Mesenchymal stem cell (in vitro differentiated cells and primary cell): ENCODE results near the gene TCF15.

ENCODE experiments used
- DNase-seq: peaks from one replicate; pipeline ENCODE4 v3.0.0-alpha.2; 2013
- H2AFZ ChIP-seq: one replicate; pipeline ENCODE4 v1.6.1; 2013; ENCODE audit warnings: low read depth, mild to moderate bottlenecking, control low read depth, inconsistent platforms, low read length, moderate library complexity
- H2AK5ac ChIP-seq: 2 replicates; pipeline ENCODE4 v1.6.1; 2013; ENCODE audit warnings: low read length, moderate library complexity, mild to moderate bottlenecking, inconsistent platforms; ENCODE audit not compliant: severe bottlenecking
- H2BK120ac ChIP-seq: one replicate; pipeline ENCODE4 v1.6.1; 2013; ENCODE audit warnings: low read depth, mild to moderate bottlenecking, inconsistent platforms, low read length, moderate library complexity
- H2BK12ac ChIP-seq, 2 experiments: one replicate each; pipeline ENCODE4 v1.6.1; 2013; ENCODE audit warnings: inconsistent platforms in 2 of 2, low read length in 2 of 2, mild to moderate bottlenecking in 2 of 2, moderate library complexity in 2 of 2, control low read depth in 1 of 2
- H2BK15ac ChIP-seq: one replicate; pipeline ENCODE4 v1.6.1; 2013; ENCODE audit warnings: mild to moderate bottlenecking, low read depth, inconsistent platforms; ENCODE audit not compliant: poor library complexity, severe bottlenecking
- H2BK5ac ChIP-seq: 2 replicates; pipeline ENCODE4 v1.6.1; 2013; ENCODE audit warnings: low read depth, mild to moderate bottlenecking, low read length, control low read depth, inconsistent platforms; ENCODE audit not compliant: poor library complexity, severe bottlenecking
- H3K14ac ChIP-seq, 2 experiments: one replicate each; pipeline ENCODE4 v1.6.1; 2013; ENCODE audit warnings: inconsistent platforms in 2 of 2, low read length in 2 of 2, control low read depth in 1 of 2, mild to moderate bottlenecking in 1 of 2, moderate library complexity in 1 of 2
- H3K18ac ChIP-seq, 2 experiments: one replicate each; pipeline ENCODE4 v1.6.1; 2013; ENCODE audit warnings: inconsistent platforms in 2 of 2, low read length in 2 of 2, control low read depth in 1 of 2, low read depth in 1 of 2, mild to moderate bottlenecking in 1 of 2
- H3K23ac ChIP-seq, 2 experiments: one replicate each; pipeline ENCODE4 v1.6.1; 2013; ENCODE audit warnings: inconsistent platforms in 2 of 2, low read length in 2 of 2, mild to moderate bottlenecking in 2 of 2, moderate library complexity in 2 of 2, control low read depth in 1 of 2
- H3K27ac ChIP-seq: 2 replicates; pipeline ENCODE4 v1.5.1; 2013; ENCODE audit warnings: mild to moderate bottlenecking, moderate library complexity, low read length, control low read depth, inconsistent platforms; ENCODE audit not compliant: poor library complexity, severe bottlenecking
- H3K27me3 ChIP-seq, 2 experiments: 2 replicates each; pipeline versions ENCODE4 v1.6.1 to v1.7.0; 2013; ENCODE audit warnings: low read length in 2 of 2, mild to moderate bottlenecking in 2 of 2, moderate library complexity in 2 of 2, control low read depth in 1 of 2, inconsistent platforms in 1 of 2; ENCODE audit not compliant: control insufficient read depth in 1 of 2, insufficient read depth in 1 of 2
- H3K36me3 ChIP-seq, 2 experiments: 2 replicates each; pipeline versions ENCODE4 v1.6.1 to v1.7.0; 2013; ENCODE audit warnings: low read length in 2 of 2, control low read depth in 1 of 2, inconsistent platforms in 1 of 2, low read depth in 1 of 2, mild to moderate bottlenecking in 1 of 2; ENCODE audit not compliant: insufficient read depth in 2 of 2, control insufficient read depth in 1 of 2
- H3K4ac ChIP-seq, 2 experiments: one replicate each; pipeline ENCODE4 v1.6.1; 2013; ENCODE audit warnings: inconsistent platforms in 2 of 2, low read length in 2 of 2, mild to moderate bottlenecking in 2 of 2, moderate library complexity in 2 of 2, control low read depth in 1 of 2, low read depth in 1 of 2
- H3K4me1 ChIP-seq: 2 replicates; pipeline ENCODE4 v1.6.1; 2013; ENCODE audit warnings: low read depth, low read length, control low read depth; ENCODE audit not compliant: control insufficient read depth, insufficient read depth
- H3K4me2 ChIP-seq: 2 replicates; pipeline ENCODE4 v1.6.1; 2013; ENCODE audit warnings: low read length, mild to moderate bottlenecking, inconsistent platforms; ENCODE audit not compliant: poor library complexity, severe bottlenecking
- H3K4me3 ChIP-seq, 2 experiments: 2 replicates each; pipeline versions ENCODE4 v1.5.1 to v1.7.0; 2013; ENCODE audit warnings: low read length in 2 of 2, mild to moderate bottlenecking in 2 of 2, control low read depth in 1 of 2, low read depth in 1 of 2; ENCODE audit not compliant: insufficient read depth in 1 of 2
- H3K79me1 ChIP-seq: replicated peaks from 2 replicates; pipeline ENCODE4 v1.6.1; 2013; ENCODE audit warnings: mild to moderate bottlenecking, control low read depth, low read length, inconsistent platforms; ENCODE audit not compliant: poor library complexity, severe bottlenecking
- H3K9ac ChIP-seq: 2 replicates; pipeline ENCODE4 v1.7.0; 2013; ENCODE audit warnings: mild to moderate bottlenecking, low read length, moderate library complexity
- H3K9me3 ChIP-seq: 2 replicates; pipeline ENCODE4 v1.7.0; 2013; ENCODE audit warnings: mild to moderate bottlenecking, low read length; ENCODE audit not compliant: control insufficient read depth
- H4K8ac ChIP-seq: one replicate; pipeline ENCODE4 v1.6.1; 2013; ENCODE audit warnings: inconsistent platforms, mild to moderate bottlenecking, low read length, moderate library complexity
- H4K91ac ChIP-seq: one replicate; pipeline ENCODE4 v1.6.1; 2013; ENCODE audit warnings: mild to moderate bottlenecking, low read length, inconsistent platforms
- whole genome bisulfite sequencing: methylation state at CpG from one replicate; pipeline ENCODE4 v1.1.7; 2013; ENCODE audit warnings: mixed read lengths; 5-methylcytosine and 5-hydroxymethylcytosine counted together

The TCF15 gene

DNA sequence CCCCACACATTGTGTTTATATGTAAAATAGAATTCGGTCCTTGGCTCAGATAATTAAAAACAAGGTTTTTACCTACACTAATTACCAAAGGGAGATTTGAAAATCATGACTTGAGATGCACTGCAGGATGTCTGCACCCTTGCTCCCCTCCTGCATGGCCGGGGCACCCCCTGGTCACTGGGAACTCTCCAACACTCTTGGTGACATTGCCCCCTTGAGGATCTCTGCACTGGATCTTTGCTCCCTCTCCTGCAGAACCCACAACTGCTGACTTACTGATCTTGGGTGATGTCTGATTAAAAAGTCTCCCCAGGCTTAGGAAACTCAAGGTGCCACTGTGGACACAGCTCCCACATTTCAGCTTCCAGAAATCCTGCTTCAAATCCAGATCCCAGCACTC lies 49.4 kb downstream of the TCF15 start:
- Histone ChIP-seq H2BK120ac (no peak overlapping the region), H3K79me1 (no peaks in the 10 kb centered on the region), H3K4me1 (peaks cover 2% of the 10 kb centered on the region), H3K14ac (no peak overlapping the region), H4K91ac (no peak overlapping the region), H3K4me2 (no peak overlapping the region), H3K9me3 (no peaks in the 10 kb centered on the region), H3K36me3 (no peaks in the 10 kb centered on the region), H3K27ac (no peak overlapping the region), H3K9ac (no peak overlapping the region), H3K18ac (no peak overlapping the region), H3K4ac (no peak overlapping the region), H3K23ac (no peak overlapping the region), H2AK5ac (no peak overlapping the region), H2BK12ac (no peak overlapping the region), H3K27me3 (peaks cover 21 to 74% of the 10 kb centered on the region in 2 experiments), H3K4me3 (no peak overlapping the region), H2BK5ac (no peak overlapping the region), H2BK15ac (no peak overlapping the region), H4K8ac (no peak overlapping the region), H2AFZ (no peak overlapping the region)
- no peak for DNase-seq
- WGBS = 53% methylated on average over 2 of the region's 2 CpGs

DNA sequence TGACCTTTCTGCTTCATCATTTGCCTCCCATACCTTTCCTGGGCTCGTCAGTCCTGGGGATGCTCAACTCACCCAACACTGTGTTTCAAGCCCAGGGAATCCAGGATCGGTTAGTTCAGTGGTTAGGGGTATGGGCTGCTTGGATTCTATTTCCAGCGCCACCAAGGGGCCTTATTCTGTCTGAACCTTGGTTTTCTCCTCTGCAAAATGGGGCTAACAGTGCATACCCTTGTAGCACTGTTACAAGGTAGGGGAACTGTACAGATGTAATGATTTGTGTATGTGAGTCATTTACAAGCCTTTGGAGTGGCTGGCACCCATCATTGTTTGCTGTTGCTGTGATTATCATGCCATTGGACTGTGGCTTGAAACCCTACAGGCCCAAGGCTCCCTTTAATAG lies 52.0 kb downstream of the TCF15 start:
- H3K4me3 ChIP-seq = no peak overlapping the region
- H3K4me2 ChIP-seq = no peak overlapping the region
- WGBS = 78% methylated on average over 3 of the region's 3 CpGs

DNA sequence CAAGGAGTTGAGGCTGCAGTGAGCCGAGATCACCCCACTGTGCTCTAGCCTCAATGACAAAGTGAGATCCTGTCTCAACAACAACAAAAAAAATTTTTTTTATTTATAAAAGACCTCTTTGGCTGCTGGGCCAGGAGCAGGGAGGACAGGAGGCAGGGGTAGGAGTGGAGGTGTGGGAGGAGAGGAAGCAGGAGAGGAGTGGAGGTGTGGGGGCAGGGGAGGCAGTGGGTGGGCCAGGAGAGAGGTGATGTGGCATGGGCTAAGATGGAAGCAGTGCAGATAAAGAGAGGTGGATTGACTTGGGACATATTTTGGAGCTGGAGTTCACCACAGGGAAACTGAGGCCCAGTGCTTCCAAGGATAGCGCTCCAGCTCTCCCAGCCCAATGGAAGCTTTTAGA lies 53.1 kb downstream of the TCF15 start:
- H4K8ac ChIP-seq = no peak overlapping the region
- H3K14ac ChIP-seq = no peak overlapping the region
- no peak overlapping the region for H3K18ac ChIP-seq
- H3K27me3 ChIP-seq = peaks cover 33 to 65% of the 10 kb centered on the region in 2 experiments
- no peak for DNase-seq
- no peaks in the 10 kb centered on the region for H3K9me3 ChIP-seq
- no peaks in the 10 kb centered on the region for H3K36me3 ChIP-seq
- no peak overlapping the region for H3K4me2 ChIP-seq
- peaks cover 3% of the 10 kb centered on the region for H3K4me1 ChIP-seq
- no peak overlapping the region for H3K4ac ChIP-seq
- no peak overlapping the region for H3K23ac ChIP-seq
- no peak overlapping the region for H2BK120ac ChIP-seq
- H3K27ac ChIP-seq = no peak overlapping the region
- H3K79me1 ChIP-seq = no peaks in the 10 kb centered on the region
- WGBS = 89% methylated on average over 1 of the region's 2 CpGs
- H2AFZ ChIP-seq = no peak overlapping the region
- no peak overlapping the region for H3K4me3 ChIP-seq
- H3K9ac ChIP-seq = no peak overlapping the region
- H4K91ac ChIP-seq = no peak overlapping the region
- no peak overlapping the region for H2BK12ac ChIP-seq
- no peak overlapping the region for H2BK5ac ChIP-seq
- H2AK5ac ChIP-seq = no peak overlapping the region
- H2BK15ac ChIP-seq = no peak overlapping the region

More for the DNA sequence above, 52.0 kb downstream of the TCF15 start:
- no peak overlapping the region for H4K8ac ChIP-seq
- peaks cover 33 to 75% of the 10 kb centered on the region in 2 experiments for H3K27me3 ChIP-seq
- H2AFZ ChIP-seq = no peak overlapping the region
- no peaks in the 10 kb centered on the region for H3K9me3 ChIP-seq
- no peak overlapping the region for H2AK5ac ChIP-seq
- no peak overlapping the region for H2BK12ac ChIP-seq
- H3K27ac ChIP-seq = no peak overlapping the region
- no peak overlapping the region for H3K9ac ChIP-seq
- no peak overlapping the region for H2BK5ac ChIP-seq
- no peak overlapping the region for H2BK15ac ChIP-seq
- no peak overlapping the region for H3K4ac ChIP-seq
- H3K14ac ChIP-seq = no peak overlapping the region
- H3K18ac ChIP-seq = no peak overlapping the region
- no peak overlapping the region for H4K91ac ChIP-seq
- H2BK120ac ChIP-seq = no peak overlapping the region
- peaks cover 3% of the 10 kb centered on the region for H3K4me1 ChIP-seq
- no peaks in the 10 kb centered on the region for H3K79me1 ChIP-seq
- no peak for DNase-seq
- no peak overlapping the region for H3K23ac ChIP-seq
- H3K36me3 ChIP-seq = no peaks in the 10 kb centered on the region

DNA sequence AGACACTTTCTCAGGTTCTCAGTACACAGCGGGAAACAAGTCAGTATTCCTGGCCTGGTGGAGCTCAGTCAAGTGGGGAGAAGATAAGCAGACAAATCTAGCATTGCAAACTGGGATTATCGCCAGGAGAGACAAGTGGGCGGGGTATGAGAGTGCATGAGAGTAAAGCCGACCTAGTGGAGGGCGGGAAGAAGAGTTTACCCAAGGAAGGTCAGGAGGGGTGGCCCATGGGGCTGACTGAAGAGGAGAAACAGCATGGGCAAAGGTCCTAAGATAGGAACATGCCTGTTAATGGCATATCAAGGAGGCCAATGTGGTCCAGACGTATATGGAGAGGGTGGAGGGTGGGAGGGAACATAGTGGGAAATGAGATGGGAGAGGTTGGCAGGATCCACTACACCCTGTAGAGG lies 54.1 kb downstream of the TCF15 start:
- Histone ChIP-seq H4K8ac (no peak overlapping the region), H3K4ac (no peak overlapping the region)
- 41% methylated on average over 6 of the region's 6 CpGs for WGBS

More for the DNA sequence above, 54.1 kb downstream of the TCF15 start:
- no peak overlapping the region for H3K18ac ChIP-seq
- no peak overlapping the region for H2BK12ac ChIP-seq
- no peak overlapping the region for H3K4me3 ChIP-seq
- DNase-seq = no peak
- no peak overlapping the region for H2BK15ac ChIP-seq
- H3K36me3 ChIP-seq = no peaks in the 10 kb centered on the region
- no peaks in the 10 kb centered on the region for H3K79me1 ChIP-seq
- H3K4me2 ChIP-seq = no peak overlapping the region
- H3K9ac ChIP-seq = no peak overlapping the region
- peaks cover 3% of the 10 kb centered on the region for H3K4me1 ChIP-seq
- no peak overlapping the region for H2AFZ ChIP-seq
- no peak overlapping the region for H3K27ac ChIP-seq
- peaks cover 34 to 55% of the 10 kb centered on the region in 2 experiments for H3K27me3 ChIP-seq
- H3K9me3 ChIP-seq = no peaks in the 10 kb centered on the region
- H2BK5ac ChIP-seq = no peak overlapping the region
- H4K91ac ChIP-seq = no peak overlapping the region
- H3K23ac ChIP-seq = no peak overlapping the region
- H2BK120ac ChIP-seq = no peak overlapping the region
- H3K14ac ChIP-seq = no peak overlapping the region
- no peak overlapping the region for H2AK5ac ChIP-seq
